K562 (cell line): Measurements from ENCODE around the gene ARRB2. TPM values are rescaled to one million over a fixed set of nuclear protein-coding genes. Genes with fewer than 3 reads are reported as not detected.

Experiments
- CBFB ChIP-seq: sonication (generic); formaldehyde crosslinking; IDR thresholded peaks from 2 replicates; pipeline ENCODE4 v1.4.0; 2020; ENCODE audit warnings: mild to moderate bottlenecking, missing genetic modification reagents
- E2F1 ChIP-seq: sonication (generic); formaldehyde crosslinking; IDR thresholded peaks from 2 replicates; pipeline ENCODE4 v1.8.1; 2023; ENCODE audit warnings: mild to moderate bottlenecking, missing genetic modification reagents, moderate library complexity
- FOXA3 ChIP-seq, 2 experiments: fragments of 450-650 bp in 1 of 2; sonication (generic) in 1 of 2; formaldehyde crosslinking; IDR thresholded peaks in 1 of 2; conservative IDR thresholded peaks in 1 of 2; 2 replicates each; pipeline versions ENCODE4 v1.4.0 to v1.8.0; 2020 to 2022; ENCODE audit warnings: mild to moderate bottlenecking in 2 of 2, missing genetic modification reagents in 1 of 2
- HBP1 ChIP-seq: fragments of 450-650 bp; formaldehyde crosslinking; IDR thresholded peaks from 2 replicates; pipeline ENCODE4 v1.4.0; 2022; ENCODE audit warnings: missing genetic modification characterization
- HCFC1 ChIP-seq: IDR thresholded peaks from 2 replicates; pipeline ENCODE4 v1.6.1; 2012; ENCODE audit warnings: low read depth, low read length, improper control_type of control experiment
- NELFE ChIP-seq: IDR thresholded peaks from 2 replicates; pipeline ENCODE4 v1.6.1; 2011; ENCODE audit warnings: mild to moderate bottlenecking; ENCODE audit not compliant: insufficient read depth, insufficient read length
- NRF1 ChIP-seq, 2 experiments: fragments of 450-650 bp; IDR thresholded peaks in 1 of 2; conservative IDR thresholded peaks in 1 of 2; 2 replicates each; pipeline ENCODE4 v1.6.1; 2014; ENCODE audit warnings: mild to moderate bottlenecking in 2 of 2
- PATZ1 ChIP-seq: fragments of 250-450 bp; sonication (Bioruptor Pico); IDR thresholded peaks from 2 replicates; pipeline ENCODE4 v1.5.0; 2020; ENCODE audit warnings: mild to moderate bottlenecking, borderline replicate concordance
- ZBTB1 ChIP-seq: sonication (generic); formaldehyde crosslinking; IDR thresholded peaks from 2 replicates; pipeline ENCODE4 v1.8.1; 2023; ENCODE audit warnings: missing genetic modification reagents, low read depth, mild to moderate bottlenecking, borderline replicate concordance
- polyA plus RNA-seq, 8 experiments: library from polyadenylated mRNA; depleted of rRNA in 4 of 8; stranded (reverse) in 5 of 8; unstranded in 3 of 8; fragments of >200 nt; fragmentation: Nextera tagmentation in 2 of 8; fragmentation: Illumina TruSeq in 1 of 8; extraction: Ambion mirVana in 2 of 8; extraction: Trizol in 1 of 8; gene quantifications; 2 replicates each; pipeline versions ENCODE4 v1.2.1 to v1.2.3, GENCODE V29; 2011 to 2014; ENCODE audit warnings: inconsistent platforms in 1 of 8, missing spikeins in 1 of 8
- total RNA-seq, 7 experiments: library from RNA; depleted of rRNA in 6 of 7; stranded (reverse); fragments of >200 nt in 6 of 7; fragmentation: Illumina TruSeq in 2 of 7; extraction: Trizol in 2 of 7; gene quantifications; 2 replicates each; pipeline versions ENCODE4 v1.2.1 to v1.2.3, GENCODE V29; 2011 to 2021; ENCODE audit warnings: low replicate concordance in 1 of 7

ARRB2 gene
- total and polyA plus RNA-seq, 9 of the 15 experiments (the other 6 are each of a cell fraction or from before 2014, with no cell fraction given) = 0.79 to 15.3 (median 8.8) TPM

- TF ChIP-seq HBP1 (CRISPR knock-in tag) (no peak), NRF1 (conservative IDR thresholded peaks at IDR 0.05 in 1 of 2, IDR thresholded peaks at IDR 0.05 in 1 of 2) (no peak), CBFB (CRISPR knock-in tag) (no peak), E2F1 (CRISPR knock-in tag) (no peak), NELFE (no peak), PATZ1 (CRISPR knock-in tag) (no peak), FOXA3 (CRISPR knock-in tag; conservative IDR thresholded peaks at IDR 0.05 in 1 of 2, IDR thresholded peaks at IDR 0.05 in 1 of 2) (no peak), HCFC1 (no peak), ZBTB1 (CRISPR knock-in tag) (no peak)
These were observed 37.7 kb upstream of the ARRB2 start (continued) for GRCh38 chr17:4672751-4673150.
